ENCODE data around the gene LRRK1.

DNA sequence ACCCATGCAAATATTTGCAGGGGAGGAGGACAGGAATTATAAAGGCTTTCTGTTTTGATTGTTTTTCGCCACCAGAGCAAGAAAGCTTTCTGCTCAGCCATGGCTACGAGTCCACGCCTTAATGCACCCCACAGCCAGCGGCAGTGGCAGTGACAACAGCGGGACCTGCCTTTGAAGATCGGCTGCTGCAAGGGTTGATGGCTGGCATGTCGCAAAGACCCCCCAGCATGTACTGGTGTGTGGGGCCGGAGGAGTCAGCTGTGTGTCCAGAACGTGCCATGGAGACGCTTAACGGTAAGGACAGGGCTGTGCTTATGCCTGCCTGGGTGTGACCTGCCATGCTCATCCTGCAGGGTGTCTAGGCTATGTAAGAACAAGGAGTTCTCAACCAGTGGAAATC is 5.3 kb downstream of the LRRK1 start:
- TF ChIP-seq CTCF (IDR thresholded peaks at IDR 0.05): no peak
- TF ChIP-seq EZH2phosphoT487 (IDR thresholded peaks at IDR 0.05): no peak
- no peak for TF ChIP-seq EZH2 (IDR thresholded peaks at IDR 0.05)

All from neural progenitor cell (in vitro differentiated cells).